ENCODE measurements around the gene STRIP1. TPM values are rescaled to one million over a fixed set of nuclear protein-coding genes. Genes with fewer than 3 reads are reported as not detected.

The STRIP1 gene
- total RNA-seq = 32.0 and 32.2 TPM in 2 replicates

GRCh38 chr1:110034451-110035235 lies at the start of gene STRIP1:
Gene STRIP1, plus strand, starts transcription at chr1:110034624. Its CDS starts 14 bp downstream, at chr1:110034638.

GRCh38 chr1:110070671-110071242 lies 36.3 kb downstream of the STRIP1 start, which contains the start of gene ALX3:
Gene ALX3, minus strand, starts transcription at chr1:110070672. Its CDS starts 60 bp downstream, at chr1:110070612.

Other genes starting within 250 kb of the STRIP1 start
- 24.6 and 31.0 TPM in 2 replicates for gene CSF1, start 123.8 kb upstream of the STRIP1 start, total RNA-seq
- gene AHCYL1, start 49.9 kb upstream of the STRIP1 start, total RNA-seq = 26.6 and 29.8 TPM in 2 replicates
- gene ALX3, start 36.0 kb downstream of the STRIP1 start, total RNA-seq = not detected in 2 replicates
- not detected in 2 replicates for gene UBL4B, start 77.8 kb downstream of the STRIP1 start, total RNA-seq
- gene SLC6A17, start 115.9 kb downstream of the STRIP1 start, total RNA-seq = 2.0 and 2.4 TPM in 2 replicates
- gene KCNC4, start 175.7 kb downstream of the STRIP1 start, total RNA-seq = 7.1 and 8.3 TPM in 2 replicates